HEK293 (cell line): ENCODE measurements around the gene WASHC4.

Source experiments
- CTCF ChIP-seq: fragments of 450-650 bp; formaldehyde crosslinking; IDR thresholded peaks from 2 replicates; pipeline ENCODE4 v1.5.1; 2016; ENCODE audit warnings: missing biosample characterization, missing genetic modification characterization
- EGR2 ChIP-seq: fragments of 450-650 bp; formaldehyde crosslinking; IDR thresholded peaks from 2 replicates; pipeline ENCODE4 v1.5.1; 2016; ENCODE audit warnings: low read depth, missing biosample characterization, missing genetic modification characterization
- KLF16 ChIP-seq: fragments of 450-650 bp; formaldehyde crosslinking; IDR thresholded peaks from 2 replicates; pipeline ENCODE4 v1.5.1; 2017; ENCODE audit warnings: missing biosample characterization, missing genetic modification characterization
- KLF8 ChIP-seq: fragments of 450-650 bp; formaldehyde crosslinking; IDR thresholded peaks from 2 replicates; pipeline ENCODE4 v1.5.1; 2016; ENCODE audit warnings: missing biosample characterization, missing genetic modification characterization
- MEIS1 ChIP-seq: sonication (generic); formaldehyde crosslinking; IDR thresholded peaks from 2 replicates; pipeline ENCODE4 v1.8.1; 2022; ENCODE audit warnings: missing genetic modification reagents, mild to moderate bottlenecking, borderline replicate concordance
- OSR2 ChIP-seq: fragments of 450-650 bp; formaldehyde crosslinking; IDR thresholded peaks from 2 replicates; pipeline ENCODE4 v1.5.1; 2016; ENCODE audit warnings: missing biosample characterization, missing genetic modification characterization
- ZBTB21 ChIP-seq: fragments of 450-650 bp; formaldehyde crosslinking; IDR thresholded peaks from 2 replicates; pipeline ENCODE4 v1.5.1; 2017; ENCODE audit warnings: missing biosample characterization, missing genetic modification characterization
- ZNF157 ChIP-seq: fragments of 450-650 bp; formaldehyde crosslinking; IDR thresholded peaks from 2 replicates; pipeline ENCODE4 v1.5.1; 2016; ENCODE audit warnings: missing biosample characterization, missing genetic modification characterization
- ZNF18 ChIP-seq: fragments of 450-650 bp; formaldehyde crosslinking; IDR thresholded peaks from 2 replicates; pipeline ENCODE4 v1.5.1; 2016; ENCODE audit warnings: missing biosample characterization, missing genetic modification characterization
- ZNF202 ChIP-seq: fragments of 450-650 bp; formaldehyde crosslinking; IDR thresholded peaks from 2 replicates; pipeline ENCODE4 v1.5.1; 2016; ENCODE audit warnings: missing biosample characterization, missing genetic modification characterization, borderline replicate concordance
- ZNF23 ChIP-seq: fragments of 450-650 bp; formaldehyde crosslinking; IDR thresholded peaks from 2 replicates; pipeline ENCODE4 v1.5.1; 2016; ENCODE audit warnings: missing biosample characterization, missing genetic modification characterization, borderline replicate concordance
- ZNF302 ChIP-seq: fragments of 450-650 bp; formaldehyde crosslinking; IDR thresholded peaks from 2 replicates; pipeline ENCODE4 v1.5.1; 2016; ENCODE audit warnings: missing biosample characterization, missing genetic modification characterization, low read depth
- ZNF398 ChIP-seq: fragments of 450-650 bp; formaldehyde crosslinking; IDR thresholded peaks from 2 replicates; pipeline ENCODE4 v1.5.1; 2017; ENCODE audit warnings: missing biosample characterization, missing genetic modification characterization
- ZNF404 ChIP-seq: fragments of 450-650 bp; formaldehyde crosslinking; IDR thresholded peaks from 2 replicates; pipeline ENCODE4 v1.5.1; 2017; ENCODE audit warnings: missing biosample characterization, missing genetic modification characterization
- ZNF433 ChIP-seq: fragments of 450-650 bp; formaldehyde crosslinking; IDR thresholded peaks from 2 replicates; pipeline ENCODE4 v1.5.1; 2016; ENCODE audit warnings: missing biosample characterization, missing genetic modification characterization, low read depth
- ZNF510 ChIP-seq: fragments of 450-650 bp; formaldehyde crosslinking; IDR thresholded peaks from 2 replicates; pipeline ENCODE4 v1.5.1; 2018; ENCODE audit warnings: mild to moderate bottlenecking, missing genetic modification characterization, missing biosample characterization; ENCODE audit not compliant: insufficient replicate concordance
- ZNF529 ChIP-seq: fragments of 450-650 bp; formaldehyde crosslinking; IDR thresholded peaks from 2 replicates; pipeline ENCODE4 v1.5.1; 2017; ENCODE audit warnings: missing genetic modification characterization, missing biosample characterization; ENCODE audit not compliant: insufficient replicate concordance
- ZNF544 ChIP-seq: fragments of 450-650 bp; formaldehyde crosslinking; IDR thresholded peaks from 2 replicates; pipeline ENCODE4 v1.5.0; 2017; ENCODE audit warnings: missing biosample characterization, missing genetic modification characterization
- ZNF548 ChIP-seq: fragments of 450-650 bp; formaldehyde crosslinking; IDR thresholded peaks from 2 replicates; pipeline ENCODE4 v1.5.1; 2016; ENCODE audit warnings: missing biosample characterization, missing genetic modification characterization
- ZNF571 ChIP-seq: fragments of 450-650 bp; formaldehyde crosslinking; IDR thresholded peaks from 2 replicates; pipeline ENCODE4 v1.5.0; 2017; ENCODE audit warnings: missing biosample characterization, missing genetic modification characterization
- ZNF645 ChIP-seq: fragments of 450-650 bp; formaldehyde crosslinking; IDR thresholded peaks from 2 replicates; pipeline ENCODE4; 2016; ENCODE audit warnings: missing biosample characterization, missing genetic modification characterization
- ZNF701 ChIP-seq: fragments of 450-650 bp; formaldehyde crosslinking; IDR thresholded peaks from 2 replicates; pipeline ENCODE4 v1.5.1; 2016; ENCODE audit warnings: missing biosample characterization, missing genetic modification characterization
- ZNF785 ChIP-seq: fragments of 450-650 bp; formaldehyde crosslinking; IDR thresholded peaks from 2 replicates; pipeline ENCODE4 v1.5.1; 2016; ENCODE audit warnings: missing biosample characterization, missing genetic modification characterization
- ZSCAN23 ChIP-seq: fragments of 450-650 bp; formaldehyde crosslinking; IDR thresholded peaks from 2 replicates; pipeline ENCODE4 v1.5.1; 2016; ENCODE audit warnings: missing biosample characterization, missing genetic modification characterization
- ZSCAN30 ChIP-seq: fragments of 450-650 bp; IDR thresholded peaks from 2 replicates; pipeline ENCODE4 v1.5.1; 2018; ENCODE audit warnings: missing biosample characterization, mild to moderate bottlenecking, missing genetic modification characterization, moderate library complexity
- TF ChIP-seq, protein P1 (sequence below): fragments of 450-650 bp; formaldehyde crosslinking; IDR thresholded peaks from 2 replicates; pipeline ENCODE4 v1.5.1; 2017; ENCODE audit warnings: missing biosample characterization, missing genetic modification characterization
- TF ChIP-seq, protein P2 (sequence below): IDR thresholded peaks from 2 replicates; pipeline ENCODE4 v1.6.1; 2011; ENCODE audit warnings: mild to moderate bottlenecking, low read depth, low read length, borderline replicate concordance
- TF ChIP-seq, protein P3 (sequence below): fragments of 450-650 bp; IDR thresholded peaks from 2 replicates; pipeline ENCODE4 v1.5.1; 2018; ENCODE audit warnings: missing biosample characterization, mild to moderate bottlenecking, missing genetic modification characterization

WASHC4 gene

GRCh38 chr12:105107494-105108371 is at the start of gene WASHC4 (continued):
- TF ChIP-seq CTCF (tag by site-specific recombination) (no peak; the same call in 1 of the 2 replicates), ZNF23 (tag by site-specific recombination) (no peak), ZNF544 (tag by site-specific recombination) (no peak), ZNF785 (tag by site-specific recombination) (0 out of 2 replicates have a peak, but pooled peaks have one; percentile 61), ZSCAN30 (tag by site-specific recombination) (no peak), ZNF302 (tag by site-specific recombination) (no peak), ZNF571 (no peak), ZNF18 (tag by site-specific recombination) (no peak), EGR2 (tag by site-specific recombination) (peak; percentile 56), KLF16 (tag by site-specific recombination) (peak; percentile 86), ZNF529 (tag by site-specific recombination) (no peak), ZNF701 (tag by site-specific recombination) (no peak), ZNF202 (no peak), ZNF157 (no peak), ZNF645 (tag by site-specific recombination) (no peak), KLF8 (tag by site-specific recombination) (peak; percentile 90; the same call in 1 of the 2 replicates), ZNF433 (tag by site-specific recombination) (no peak), ZNF398 (0 out of 2 replicates have a peak, but pooled peaks have one; percentile 27), ZSCAN23 (tag by site-specific recombination) (no peak), ZNF548 (tag by site-specific recombination) (no peak), ZNF404 (tag by site-specific recombination) (no peak), ZNF510 (tag by site-specific recombination) (peak; percentile 3), ZBTB21 (tag by site-specific recombination) (no peak), OSR2 (tag by site-specific recombination) (peak; percentile 95), MEIS1 (CRISPR knock-in tag) (no peak)
- TF ChIP-seq, protein P1, sequence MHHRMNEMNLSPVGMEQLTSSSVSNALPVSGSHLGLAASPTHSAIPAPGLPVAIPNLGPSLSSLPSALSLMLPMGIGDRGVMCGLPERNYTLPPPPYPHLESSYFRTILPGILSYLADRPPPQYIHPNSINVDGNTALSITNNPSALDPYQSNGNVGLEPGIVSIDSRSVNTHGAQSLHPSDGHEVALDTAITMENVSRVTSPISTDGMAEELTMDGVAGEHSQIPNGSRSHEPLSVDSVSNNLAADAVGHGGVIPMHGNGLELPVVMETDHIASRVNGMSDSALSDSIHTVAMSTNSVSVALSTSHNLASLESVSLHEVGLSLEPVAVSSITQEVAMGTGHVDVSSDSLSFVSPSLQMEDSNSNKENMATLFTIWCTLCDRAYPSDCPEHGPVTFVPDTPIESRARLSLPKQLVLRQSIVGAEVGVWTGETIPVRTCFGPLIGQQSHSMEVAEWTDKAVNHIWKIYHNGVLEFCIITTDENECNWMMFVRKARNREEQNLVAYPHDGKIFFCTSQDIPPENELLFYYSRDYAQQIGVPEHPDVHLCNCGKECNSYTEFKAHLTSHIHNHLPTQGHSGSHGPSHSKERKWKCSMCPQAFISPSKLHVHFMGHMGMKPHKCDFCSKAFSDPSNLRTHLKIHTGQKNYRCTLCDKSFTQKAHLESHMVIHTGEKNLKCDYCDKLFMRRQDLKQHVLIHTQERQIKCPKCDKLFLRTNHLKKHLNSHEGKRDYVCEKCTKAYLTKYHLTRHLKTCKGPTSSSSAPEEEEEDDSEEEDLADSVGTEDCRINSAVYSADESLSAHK (tag by site-specific recombination): no peak
- TF ChIP-seq, protein P2, sequence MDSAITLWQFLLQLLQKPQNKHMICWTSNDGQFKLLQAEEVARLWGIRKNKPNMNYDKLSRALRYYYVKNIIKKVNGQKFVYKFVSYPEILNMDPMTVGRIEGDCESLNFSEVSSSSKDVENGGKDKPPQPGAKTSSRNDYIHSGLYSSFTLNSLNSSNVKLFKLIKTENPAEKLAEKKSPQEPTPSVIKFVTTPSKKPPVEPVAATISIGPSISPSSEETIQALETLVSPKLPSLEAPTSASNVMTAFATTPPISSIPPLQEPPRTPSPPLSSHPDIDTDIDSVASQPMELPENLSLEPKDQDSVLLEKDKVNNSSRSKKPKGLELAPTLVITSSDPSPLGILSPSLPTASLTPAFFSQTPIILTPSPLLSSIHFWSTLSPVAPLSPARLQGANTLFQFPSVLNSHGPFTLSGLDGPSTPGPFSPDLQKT: no peak
- TF ChIP-seq, protein P3, sequence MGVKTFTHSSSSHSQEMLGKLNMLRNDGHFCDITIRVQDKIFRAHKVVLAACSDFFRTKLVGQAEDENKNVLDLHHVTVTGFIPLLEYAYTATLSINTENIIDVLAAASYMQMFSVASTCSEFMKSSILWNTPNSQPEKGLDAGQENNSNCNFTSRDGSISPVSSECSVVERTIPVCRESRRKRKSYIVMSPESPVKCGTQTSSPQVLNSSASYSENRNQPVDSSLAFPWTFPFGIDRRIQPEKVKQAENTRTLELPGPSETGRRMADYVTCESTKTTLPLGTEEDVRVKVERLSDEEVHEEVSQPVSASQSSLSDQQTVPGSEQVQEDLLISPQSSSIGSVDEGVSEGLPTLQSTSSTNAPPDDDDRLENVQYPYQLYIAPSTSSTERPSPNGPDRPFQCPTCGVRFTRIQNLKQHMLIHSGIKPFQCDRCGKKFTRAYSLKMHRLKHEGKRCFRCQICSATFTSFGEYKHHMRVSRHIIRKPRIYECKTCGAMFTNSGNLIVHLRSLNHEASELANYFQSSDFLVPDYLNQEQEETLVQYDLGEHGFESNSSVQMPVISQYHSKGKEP: no peak
